Stimulated activated CD4-positive, alpha-beta T cell treated with anti-CD3 and anti-CD28 coated beads, Interleukin-12 subunit alpha, Interleukin-12 subunit beta, amount 100 ng/mL, for 4 hours (primary cell): ENCODE measurements around the gene PNPLA3.
"Not testable (repeated sequence)": the region's sequence is repeated elsewhere in the genome, so short reads cannot be mapped to it uniquely, and the experiment has no call there.

Experiments used
- DNase-seq: peaks from one replicate; pipeline ENCODE4 v3.0.0-alpha.2; 2020

The PNPLA3 gene

GRCh38 chr22:43889860-43890253 lies 33.7 kb upstream of the PNPLA3 start:
- DNase-seq = no peak

GRCh38 chr22:43890901-43891331 lies 32.7 kb upstream of the PNPLA3 start:
- DNase-seq = no peak

DNA sequence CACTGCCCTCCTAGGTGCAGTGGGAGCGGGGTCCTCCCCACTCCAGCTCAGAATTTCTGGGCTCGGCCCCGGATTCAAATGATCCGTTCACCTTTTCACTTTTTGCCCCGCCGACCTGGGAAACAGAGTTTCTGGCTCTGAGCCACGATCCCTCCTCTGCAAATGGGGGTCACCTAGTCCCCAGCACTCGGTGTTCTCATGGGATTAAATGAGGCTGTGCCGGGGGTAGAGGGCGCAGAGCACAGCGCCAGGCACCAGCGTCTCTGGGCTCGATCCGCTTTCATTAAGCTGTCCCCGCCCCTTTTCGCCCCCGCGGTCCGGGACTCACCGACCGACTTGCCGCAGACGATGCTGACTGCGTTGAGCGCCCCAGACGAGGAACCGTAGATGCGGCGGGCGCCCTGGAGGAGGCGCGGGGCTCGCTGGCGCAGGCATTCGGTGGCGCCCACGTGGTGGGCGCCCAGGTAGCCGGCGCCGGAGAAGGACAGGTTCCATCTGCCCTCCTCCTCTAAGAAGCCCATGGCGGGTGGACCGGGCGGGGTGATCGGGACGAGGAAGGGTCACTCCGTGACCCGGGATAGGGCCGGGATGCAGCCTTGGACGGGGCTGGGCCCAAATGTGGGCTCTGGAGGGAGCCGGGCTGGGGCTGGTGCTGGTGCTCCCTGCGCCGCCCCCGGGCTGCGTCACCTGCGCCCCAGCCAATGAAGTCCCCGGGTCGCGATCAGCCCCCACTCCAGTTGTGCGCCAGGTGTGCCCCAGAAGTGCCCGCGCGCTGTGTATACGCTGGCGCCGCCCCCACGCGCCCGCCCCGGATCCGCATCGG lies 32.0 kb upstream of the PNPLA3 start, which contains the start of gene PNPLA5:
TSS of gene PNPLA5 (minus strand) at position 654 of the 823 bp plus-strand sequence. CDS start at position 521, 133 bp downstream.
- peak; percentile 27 for DNase-seq

DNA sequence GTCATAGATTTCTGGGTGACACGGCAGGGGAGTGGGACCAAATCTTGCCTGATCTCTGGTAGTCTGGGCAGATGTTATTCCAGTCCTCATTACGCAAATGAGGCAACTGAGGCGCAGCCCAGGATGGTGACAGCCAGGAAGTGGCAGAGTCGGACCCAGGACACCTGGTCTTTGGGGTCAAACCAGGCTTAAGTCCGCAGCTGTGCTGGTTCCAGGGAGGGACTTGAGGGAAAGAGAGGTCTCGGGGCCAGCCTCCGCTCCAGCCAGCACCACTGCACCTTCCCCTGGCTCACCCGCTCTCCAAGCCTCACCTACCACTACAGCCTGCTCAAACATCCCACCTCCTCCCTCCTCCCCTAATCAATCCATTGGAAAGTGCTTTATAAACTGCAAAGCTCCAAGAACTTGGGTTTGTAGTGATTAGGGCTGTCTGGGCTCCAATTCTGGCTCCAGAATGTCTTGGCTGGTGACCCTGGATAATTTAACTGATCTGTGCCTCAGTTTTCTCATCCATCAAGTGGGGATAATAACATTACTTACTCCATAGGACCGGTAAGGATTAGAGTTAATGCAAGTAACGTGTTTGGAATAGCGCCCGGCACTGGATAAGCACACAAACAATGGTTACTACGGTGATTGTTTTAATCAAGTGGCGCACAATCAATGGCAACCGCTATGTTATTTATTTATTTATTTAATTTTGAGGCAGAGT lies 31.3 kb upstream of the PNPLA3 start:
- no peak for DNase-seq

GRCh38 chr22:43893266-43893665 lies 30.3 kb upstream of the PNPLA3 start:
- no peak for DNase-seq

- no peak for DNase-seq
These were observed 29.5 kb upstream of the PNPLA3 start for GRCh38 chr22:43894122-43894521.

DNA sequence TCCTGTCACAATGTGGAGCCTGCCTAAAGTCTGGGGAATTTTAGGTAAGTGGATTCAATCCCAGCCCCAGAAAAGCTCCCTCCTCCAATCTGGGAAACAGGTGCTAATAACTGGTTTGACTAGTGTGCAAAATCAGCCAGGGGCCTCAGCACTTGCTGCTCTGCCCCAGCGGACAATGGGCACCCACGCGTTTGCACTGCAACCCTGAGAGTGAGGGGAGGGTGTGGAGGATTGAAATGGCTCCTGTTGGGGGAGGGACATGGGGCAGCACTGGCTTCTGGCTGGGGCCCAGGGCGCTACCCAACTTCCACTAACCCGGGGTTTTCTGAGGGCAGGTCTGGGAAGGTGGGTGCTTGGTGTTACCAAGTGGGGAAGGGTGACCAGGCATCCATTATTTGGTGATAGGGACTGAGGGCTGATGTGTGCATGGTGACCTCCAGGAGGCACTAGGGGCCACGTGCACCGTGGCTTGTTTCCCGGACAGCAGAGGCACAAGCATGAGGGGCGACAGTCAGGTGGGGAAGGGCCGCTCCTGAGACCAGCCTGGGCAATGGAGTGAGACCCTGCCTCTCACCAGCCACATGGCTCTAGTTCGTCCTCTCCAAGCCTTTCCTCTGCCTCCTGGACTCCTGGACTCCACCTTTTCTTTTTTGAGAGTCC lies 27.5 kb upstream of the PNPLA3 start:
- DNase-seq = no peak

GRCh38 chr22:43897751-43898261 lies 25.8 kb upstream of the PNPLA3 start:
- no peak for DNase-seq

DNA sequence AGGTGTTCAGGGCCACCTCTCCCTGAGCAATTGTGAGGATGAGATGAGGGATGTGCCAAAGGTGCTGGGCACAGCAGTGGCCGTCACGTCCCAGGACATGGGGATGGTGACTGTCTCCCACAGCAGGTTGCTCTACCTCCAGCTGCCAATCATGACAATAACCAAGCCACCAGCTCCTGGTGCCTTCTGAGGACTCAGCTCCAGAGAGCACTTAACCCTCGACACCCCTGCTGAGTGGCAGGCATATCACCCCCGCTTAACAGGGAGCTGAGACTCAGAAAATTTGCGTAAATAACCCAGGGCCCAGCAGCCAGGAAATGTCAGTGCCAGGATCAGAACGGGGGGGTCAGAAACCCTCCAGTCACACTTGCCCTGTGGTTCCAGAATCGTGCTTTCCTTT lies 23.4 kb upstream of the PNPLA3 start:
- no peak for DNase-seq

DNA sequence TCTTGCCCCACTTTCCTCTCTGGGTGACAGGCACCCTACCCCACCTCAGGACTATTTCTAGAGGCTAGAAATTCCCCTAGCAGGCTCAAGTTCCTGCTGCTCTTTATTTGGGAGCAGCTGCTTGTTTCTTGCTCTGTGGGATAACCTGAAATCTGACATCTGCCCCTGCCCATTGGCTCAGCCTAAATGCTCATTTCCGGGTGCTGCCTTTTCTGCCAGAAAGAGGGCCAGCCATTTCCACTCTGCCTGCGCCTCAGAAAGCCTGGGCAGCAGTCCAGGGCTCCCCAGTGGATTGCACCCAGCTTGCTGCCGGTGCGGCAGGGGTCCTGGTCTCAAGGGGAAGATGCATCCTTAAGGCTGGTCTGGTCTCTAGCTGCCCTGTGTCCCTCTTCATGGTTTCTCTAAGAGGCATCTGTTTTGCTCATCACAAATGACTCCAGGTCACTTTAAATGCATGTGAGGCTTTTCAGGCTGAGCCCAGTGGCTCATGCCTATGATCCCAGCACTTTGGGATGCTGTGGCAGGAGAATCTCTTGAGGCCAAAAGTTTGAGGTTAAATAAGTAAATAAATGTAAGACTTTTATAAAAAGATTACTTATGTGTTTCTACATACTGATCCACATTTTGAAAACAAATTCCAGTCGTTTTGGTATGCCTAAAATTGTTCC lies 21.5 kb upstream of the PNPLA3 start:
- no peak for DNase-seq

- not testable (repeated sequence) for DNase-seq
These were observed 20.6 kb upstream of the PNPLA3 start for GRCh38 chr22:43903033-43903432.

DNA sequence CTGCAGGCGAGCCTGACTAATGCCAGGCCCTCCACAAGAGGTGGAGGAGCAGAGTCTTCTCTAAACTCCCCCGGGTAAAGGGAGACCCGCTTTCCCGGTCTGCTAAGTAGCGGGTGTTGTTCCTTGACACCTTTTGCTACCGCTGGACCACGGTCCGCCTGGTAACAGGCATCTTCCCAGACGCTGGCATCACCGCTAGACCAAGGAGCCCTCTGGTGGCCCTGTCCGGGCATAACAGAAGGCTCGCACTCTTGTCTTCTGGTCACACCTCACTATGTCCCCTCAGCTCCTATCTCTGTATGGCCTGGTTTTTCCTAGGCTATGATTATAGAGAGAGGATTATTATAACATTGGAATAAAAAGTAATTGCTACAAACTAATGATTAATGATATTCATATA lies 19.2 kb upstream of the PNPLA3 start:
- not testable (repeated sequence) for DNase-seq

- DNase-seq = no peak
These were observed 17.9 kb upstream of the PNPLA3 start for GRCh38 chr22:43905681-43906080.

- no peak for DNase-seq
These were observed 13.9 kb upstream of the PNPLA3 start for GRCh38 chr22:43909708-43910107.

- DNase-seq = no peak
These were observed 13.4 kb upstream of the PNPLA3 start for GRCh38 chr22:43910178-43910695.

DNA sequence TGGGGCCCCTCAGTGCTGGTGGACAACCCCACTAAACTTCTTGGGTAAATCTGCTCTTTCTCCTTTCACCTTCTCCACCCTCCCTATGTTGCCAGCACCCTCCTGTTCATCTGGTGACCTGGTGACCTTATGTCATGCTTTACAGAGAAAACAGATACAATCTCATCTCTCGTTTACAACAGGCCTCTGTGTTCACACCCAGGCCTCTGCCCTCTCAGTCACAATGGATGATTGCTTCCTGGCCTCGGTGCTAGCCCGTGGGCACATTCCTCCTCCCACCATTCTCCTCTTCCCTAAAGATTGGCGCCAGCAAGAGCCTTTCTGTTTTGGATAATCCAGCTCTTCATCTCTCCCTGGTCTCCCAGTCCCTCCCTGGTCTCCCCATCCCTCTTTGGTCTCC lies 12.3 kb upstream of the PNPLA3 start:
- DNase-seq = no peak

DNA sequence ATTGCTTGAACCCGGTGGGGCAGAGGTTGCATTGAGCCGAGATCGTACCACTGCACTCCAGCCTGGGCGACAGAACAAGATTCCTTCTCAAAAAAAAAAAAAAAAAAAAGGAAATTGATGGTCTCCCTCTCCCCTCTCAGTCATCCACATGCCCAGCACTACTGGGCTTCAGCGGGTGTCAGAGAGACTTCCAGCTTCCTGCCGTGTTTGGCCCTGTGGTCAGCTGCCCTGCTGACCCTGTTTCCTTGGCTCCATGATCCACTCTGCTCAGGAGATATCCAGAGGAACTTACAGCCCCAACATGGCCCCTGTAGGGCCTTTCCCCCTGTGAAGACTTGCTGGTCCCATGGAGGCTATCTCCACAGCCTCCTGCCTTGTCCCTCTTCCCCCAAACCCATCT lies 6.1 kb upstream of the PNPLA3 start:
- DNase-seq = no peak

GRCh38 chr22:43919106-43919973 lies 4.3 kb upstream of the PNPLA3 start:
- no peak for DNase-seq

DNA sequence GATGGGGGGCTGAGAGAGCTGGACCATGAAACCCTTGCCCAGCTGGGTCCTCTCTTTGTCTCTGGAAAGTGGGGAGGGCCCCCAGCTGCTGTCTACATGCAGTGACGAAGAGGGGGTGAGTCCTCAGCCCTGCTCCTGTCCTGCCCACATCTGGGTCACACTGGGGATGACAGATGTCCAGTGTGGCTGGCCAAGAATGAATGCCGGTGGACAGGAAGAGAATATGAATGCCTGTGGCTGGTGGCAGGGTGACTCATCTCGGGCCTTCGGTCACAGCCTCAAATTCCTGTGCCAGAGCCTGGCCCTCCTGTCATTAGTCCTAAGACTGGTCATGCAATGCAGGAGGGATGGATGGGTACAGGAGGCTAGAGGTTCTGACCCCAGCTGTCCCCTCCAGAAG lies 2.2 kb upstream of the PNPLA3 start:
- DNase-seq = no peak

GRCh38 chr22:43922123-43922522 lies 1.5 kb upstream of the PNPLA3 start:
- DNase-seq = no peak

GRCh38 chr22:43923191-43923590 lies 414 bp upstream of the PNPLA3 start:
- DNase-seq = no peak

GRCh38 chr22:43924877-43925276 lies 1.3 kb downstream of the PNPLA3 start:
- DNase-seq = no peak
